Ectodermal cell (in vitro differentiated cells): ENCODE measurements around the gene GADD45G.

Source experiments
- H3K27ac ChIP-seq: 2 replicates; pipeline ENCODE4 v1.7.0; 2013; ENCODE audit warnings: mild to moderate bottlenecking, low read depth, low read length; ENCODE audit not compliant: insufficient read depth, poor library complexity, severe bottlenecking
- H3K27me3 ChIP-seq: 2 replicates; pipeline ENCODE4 v1.7.0; 2013; ENCODE audit warnings: mild to moderate bottlenecking, low read length; ENCODE audit not compliant: insufficient read depth, control insufficient read depth, poor library complexity, severe bottlenecking
- H3K36me3 ChIP-seq: one replicate; pipeline ENCODE4 v1.7.0; 2013; ENCODE audit warnings: low read length; ENCODE audit not compliant: control insufficient read depth, insufficient read depth
- H3K4me1 ChIP-seq: one replicate; pipeline ENCODE4 v1.7.0; 2013; ENCODE audit warnings: low read length; ENCODE audit not compliant: control insufficient read depth, insufficient read depth
- H3K4me3 ChIP-seq: 2 replicates; pipeline ENCODE4 v1.7.0; 2013; ENCODE audit warnings: low read depth, low read length, control low read depth; ENCODE audit not compliant: insufficient read depth
- H3K9me3 ChIP-seq: 2 replicates; pipeline ENCODE4 v1.7.0; 2013; ENCODE audit warnings: mild to moderate bottlenecking, low read length, moderate library complexity; ENCODE audit not compliant: control insufficient read depth
- WGBS, 2 experiments: methylation state at CpG; one replicate each; pipeline ENCODE4 v1.1.7; 2013; ENCODE audit warnings: missing lambda C conversion rate in 2 of 2; 5-methylcytosine and 5-hydroxymethylcytosine counted together

GADD45G gene

DNA sequence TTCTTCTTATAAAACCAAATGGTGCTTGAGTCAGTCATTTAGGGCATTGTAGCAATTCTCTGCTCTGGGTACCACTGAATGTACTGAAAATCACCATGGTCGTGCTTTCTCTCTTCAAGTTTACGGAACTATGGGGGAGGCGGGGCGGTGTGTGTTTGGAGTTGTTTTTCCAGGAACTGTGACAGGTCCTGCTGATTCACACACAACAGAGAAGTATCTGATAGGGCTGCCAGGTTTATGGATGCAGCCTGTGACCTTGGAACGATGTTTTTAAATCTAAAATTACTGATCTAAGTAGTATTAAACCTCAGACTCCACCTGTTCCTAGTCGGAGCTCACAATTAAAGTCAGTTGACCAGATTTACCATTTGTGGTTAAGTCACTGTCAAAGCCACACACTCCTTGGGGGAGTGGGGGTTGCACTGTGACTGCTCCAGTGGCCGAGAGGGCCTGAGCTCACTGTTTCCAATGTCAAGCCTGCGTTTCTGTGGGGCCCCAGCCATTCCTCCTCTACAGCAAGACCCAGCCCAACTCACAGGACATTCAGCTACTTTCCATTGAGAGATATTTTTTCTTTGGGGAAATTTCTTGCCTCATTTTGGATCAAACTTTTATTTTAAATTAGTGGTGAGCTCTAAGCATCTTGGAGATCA lies 44.4 kb downstream of the GADD45G start:
- 82 to 89% methylated on average over 8 of the region's 8 CpGs for WGBS, 2 experiments

DNA sequence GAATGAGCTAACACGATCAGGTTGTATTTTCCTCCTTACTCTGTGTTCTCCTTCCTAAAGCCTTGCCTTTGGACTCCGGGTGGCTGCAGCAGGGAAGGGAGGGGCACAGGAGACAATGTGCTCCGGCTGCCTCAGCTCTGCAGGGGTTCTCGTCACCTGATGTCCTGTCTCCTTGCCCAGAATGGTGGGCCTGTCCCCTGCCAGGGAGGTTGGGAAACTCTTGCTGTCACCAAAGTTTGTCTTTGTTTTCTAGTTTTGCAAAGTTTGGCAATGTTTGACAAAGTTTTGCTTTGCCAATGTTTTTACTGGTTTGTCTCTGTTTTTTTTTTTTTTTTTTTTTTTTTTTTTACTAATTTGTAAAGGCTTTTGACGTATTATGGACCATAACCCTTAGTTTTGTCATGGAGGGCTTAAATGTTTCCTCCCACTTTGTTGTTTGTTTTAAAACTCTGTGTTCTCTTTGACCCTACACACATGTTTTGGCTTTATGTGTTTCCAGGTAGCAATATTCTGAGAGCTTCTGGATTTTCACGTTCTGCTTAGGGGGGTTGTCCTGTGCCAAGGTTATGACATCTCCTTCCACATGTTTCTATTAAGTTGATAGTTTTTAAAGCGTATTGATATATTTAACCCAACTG lies 49.3 kb downstream of the GADD45G start:
- H3K4me1 ChIP-seq: peaks cover 29% of the 10 kb centered on the region
- 48 to 68% methylated on average over 4 to 7 of the region's 7 CpGs for WGBS, 2 experiments
- H3K9me3 ChIP-seq: no peaks in the 10 kb centered on the region
- H3K4me3 ChIP-seq: no peak overlapping the region
- no peaks in the 10 kb centered on the region for H3K27me3 ChIP-seq
- no peaks in the 10 kb centered on the region for H3K36me3 ChIP-seq
- no peak overlapping the region for H3K27ac ChIP-seq

More for the DNA sequence above, 44.4 kb downstream of the GADD45G start:
- Histone ChIP-seq H3K4me1 (no peaks in the 10 kb centered on the region), H3K4me3 (no peak overlapping the region), H3K36me3 (no peaks in the 10 kb centered on the region), H3K27ac (no peak overlapping the region), H3K27me3 (no peaks in the 10 kb centered on the region), H3K9me3 (no peaks in the 10 kb centered on the region)

DNA sequence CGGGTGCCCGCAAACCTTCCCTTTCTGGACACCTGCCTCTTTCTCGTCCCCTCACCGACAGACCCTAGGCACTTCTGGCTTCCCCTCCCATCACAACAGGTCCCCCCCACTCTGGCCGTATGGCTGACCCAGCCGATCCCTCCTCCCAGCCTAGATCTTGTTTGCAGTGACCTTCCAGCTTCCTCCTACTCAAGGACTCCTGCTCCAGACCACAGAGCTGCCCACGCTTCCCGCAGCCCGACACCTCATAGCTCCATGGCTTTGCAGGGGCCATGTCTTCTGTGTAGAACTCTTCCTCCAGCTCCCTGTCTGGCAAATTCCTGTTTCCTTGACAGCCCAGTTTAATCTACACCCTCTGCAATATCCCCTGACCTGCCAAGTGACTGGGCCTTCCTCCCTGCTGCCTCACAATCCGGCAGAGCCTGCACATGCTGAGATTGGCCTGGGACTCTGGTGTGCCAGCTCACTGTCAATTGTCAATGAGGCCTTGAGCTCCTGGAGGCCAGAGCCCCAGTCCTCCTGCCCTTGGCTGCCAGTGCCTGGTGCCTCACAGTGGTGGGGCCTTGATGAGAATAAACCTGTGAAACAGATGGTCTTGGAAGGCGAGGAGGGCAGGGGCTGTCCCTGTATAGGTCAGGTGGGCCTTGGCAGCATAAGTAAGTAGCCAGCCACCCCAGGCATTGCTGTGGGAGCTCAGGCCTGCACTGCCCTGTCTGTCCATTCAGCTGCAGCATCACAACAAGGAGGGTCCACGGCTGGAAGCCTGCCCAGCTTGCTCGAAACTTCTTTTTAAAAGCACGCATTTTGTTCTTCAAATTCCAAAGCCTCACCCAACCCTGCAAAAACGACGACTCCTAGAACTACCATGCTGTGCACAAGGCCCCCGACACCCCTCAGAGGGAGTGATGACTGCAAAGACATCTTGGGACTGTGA lies 50.5 kb downstream of the GADD45G start:
- no peak overlapping the region for H3K4me3 ChIP-seq
- no peaks in the 10 kb centered on the region for H3K36me3 ChIP-seq
- no peaks in the 10 kb centered on the region for H3K9me3 ChIP-seq
- peaks cover 29% of the 10 kb centered on the region for H3K4me1 ChIP-seq
- 80 to 81% methylated on average over 17 of the region's 17 CpGs for WGBS, 2 experiments
- H3K27ac ChIP-seq: no peak overlapping the region
- no peaks in the 10 kb centered on the region for H3K27me3 ChIP-seq
